GM12875 (cell line): Measurements from ENCODE around the gene LY6G5C.

Experiments used
- H3K4me3 ChIP-seq: one replicate; pipeline ENCODE4 v1.5.1; 2011; ENCODE audit warnings: low read depth, low read length, control low read depth
- TF ChIP-seq, protein P1 (sequence below): IDR thresholded peaks from 2 replicates; pipeline ENCODE4 v1.5.1; 2011; ENCODE audit warnings: low read depth, mild to moderate bottlenecking, control low read depth, inconsistent platforms, low read length, moderate library complexity, borderline replicate concordance; ENCODE audit not compliant: insufficient read depth

The LY6G5C gene

DNA sequence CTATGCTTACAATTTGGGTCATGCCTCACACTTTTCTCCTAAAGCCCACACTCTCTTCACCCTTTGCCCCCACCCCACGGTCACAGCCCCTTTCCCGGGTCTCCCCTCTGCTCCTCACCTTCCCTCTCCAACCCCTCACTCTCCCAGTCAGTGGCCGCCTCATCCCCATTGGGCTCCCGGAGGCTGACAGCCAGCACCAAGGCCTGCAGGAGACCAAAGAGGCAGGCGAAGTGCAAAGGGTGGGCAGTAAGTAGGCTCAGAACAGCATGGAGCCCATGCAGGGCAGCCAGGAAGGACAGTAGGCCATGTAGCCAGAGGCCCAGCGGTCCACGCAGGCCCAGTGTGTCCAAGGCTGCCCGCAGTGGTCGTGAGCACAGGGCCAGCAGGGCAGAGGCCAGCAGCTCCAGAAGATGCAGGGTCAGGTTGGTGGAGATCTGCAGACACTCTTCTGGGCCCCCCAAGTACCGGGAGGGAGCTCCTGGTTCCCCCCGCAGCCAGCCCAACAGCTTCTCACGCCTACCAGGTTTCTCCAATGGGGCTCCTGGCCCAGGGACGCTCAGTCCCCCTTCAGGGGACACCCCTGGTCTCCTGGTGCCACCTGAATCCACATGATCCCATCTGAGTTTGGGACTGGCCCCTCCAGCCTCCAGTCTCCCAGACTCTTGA, 21.8 kb downstream of the LY6G5C start:
- TF ChIP-seq, protein P1, sequence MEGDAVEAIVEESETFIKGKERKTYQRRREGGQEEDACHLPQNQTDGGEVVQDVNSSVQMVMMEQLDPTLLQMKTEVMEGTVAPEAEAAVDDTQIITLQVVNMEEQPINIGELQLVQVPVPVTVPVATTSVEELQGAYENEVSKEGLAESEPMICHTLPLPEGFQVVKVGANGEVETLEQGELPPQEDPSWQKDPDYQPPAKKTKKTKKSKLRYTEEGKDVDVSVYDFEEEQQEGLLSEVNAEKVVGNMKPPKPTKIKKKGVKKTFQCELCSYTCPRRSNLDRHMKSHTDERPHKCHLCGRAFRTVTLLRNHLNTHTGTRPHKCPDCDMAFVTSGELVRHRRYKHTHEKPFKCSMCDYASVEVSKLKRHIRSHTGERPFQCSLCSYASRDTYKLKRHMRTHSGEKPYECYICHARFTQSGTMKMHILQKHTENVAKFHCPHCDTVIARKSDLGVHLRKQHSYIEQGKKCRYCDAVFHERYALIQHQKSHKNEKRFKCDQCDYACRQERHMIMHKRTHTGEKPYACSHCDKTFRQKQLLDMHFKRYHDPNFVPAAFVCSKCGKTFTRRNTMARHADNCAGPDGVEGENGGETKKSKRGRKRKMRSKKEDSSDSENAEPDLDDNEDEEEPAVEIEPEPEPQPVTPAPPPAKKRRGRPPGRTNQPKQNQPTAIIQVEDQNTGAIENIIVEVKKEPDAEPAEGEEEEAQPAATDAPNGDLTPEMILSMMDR = no peak
- H3K4me3 ChIP-seq = peak overlapping the region; percentile 61

DNA sequence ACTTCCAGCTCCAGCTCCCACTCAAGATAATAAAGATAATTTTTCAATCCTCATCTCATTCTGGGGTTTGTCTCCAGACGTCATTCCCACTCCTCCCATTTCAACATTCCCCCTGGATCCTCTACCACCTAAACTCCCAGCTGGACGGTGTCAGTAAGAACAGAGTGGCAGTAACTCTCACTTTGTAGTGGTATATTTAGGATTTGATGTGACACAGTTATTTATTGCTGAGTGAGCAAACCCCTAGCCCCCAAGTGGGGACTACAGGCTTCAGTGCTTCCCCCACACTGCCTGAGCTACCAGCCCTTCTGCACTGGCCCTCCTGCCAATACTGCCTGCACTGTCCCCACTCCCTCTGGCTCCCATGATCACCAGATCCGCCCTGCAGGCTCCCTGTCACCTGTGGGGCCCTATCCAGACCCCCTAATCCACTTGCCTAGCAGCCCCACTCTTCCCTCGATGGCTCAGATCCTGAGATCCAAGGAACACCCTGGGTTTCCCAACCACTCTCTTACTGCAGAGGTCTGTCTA, 22.6 kb downstream of the LY6G5C start:
- TF ChIP-seq, protein P1 = no peak
- H3K4me3 ChIP-seq = no peak overlapping the region

DNA sequence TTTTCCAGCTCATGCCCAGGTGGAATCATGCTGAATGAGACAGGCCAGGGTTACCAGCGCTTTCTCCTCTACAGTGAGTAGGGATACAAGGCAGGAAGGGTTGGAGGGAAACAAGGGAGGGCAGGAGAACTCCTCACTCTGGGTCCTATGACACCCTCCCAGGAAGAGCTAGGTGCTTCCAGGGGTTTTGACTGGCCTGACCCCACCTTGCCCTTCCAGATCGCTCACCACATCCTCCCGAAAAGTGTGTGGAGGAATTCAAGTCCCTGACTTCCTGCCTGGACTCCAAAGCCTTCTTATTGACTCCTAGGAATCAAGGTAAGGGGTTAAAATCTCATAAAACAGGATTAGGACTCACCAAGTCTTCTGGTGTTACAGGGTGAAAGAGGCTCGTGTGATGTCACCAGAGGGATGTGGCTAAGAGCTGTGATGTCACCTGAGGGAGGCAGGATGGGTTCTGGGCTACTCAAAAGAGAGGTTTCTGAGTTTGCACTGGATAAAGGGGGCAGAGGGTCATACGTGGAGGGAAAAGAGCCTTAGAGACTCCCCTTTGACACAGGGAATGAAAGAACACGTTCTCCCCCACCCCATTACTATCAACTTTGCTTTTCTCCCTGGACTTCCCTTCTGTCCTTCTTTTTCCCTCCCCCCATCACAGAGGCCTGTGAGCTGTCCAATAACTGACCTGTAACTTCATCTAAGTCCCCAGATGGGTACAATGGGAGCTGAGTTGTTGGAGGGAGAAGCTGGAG, 23.3 kb downstream of the LY6G5C start:
- H3K4me3 ChIP-seq = no peak overlapping the region
- TF ChIP-seq, protein P1 = no peak

DNA sequence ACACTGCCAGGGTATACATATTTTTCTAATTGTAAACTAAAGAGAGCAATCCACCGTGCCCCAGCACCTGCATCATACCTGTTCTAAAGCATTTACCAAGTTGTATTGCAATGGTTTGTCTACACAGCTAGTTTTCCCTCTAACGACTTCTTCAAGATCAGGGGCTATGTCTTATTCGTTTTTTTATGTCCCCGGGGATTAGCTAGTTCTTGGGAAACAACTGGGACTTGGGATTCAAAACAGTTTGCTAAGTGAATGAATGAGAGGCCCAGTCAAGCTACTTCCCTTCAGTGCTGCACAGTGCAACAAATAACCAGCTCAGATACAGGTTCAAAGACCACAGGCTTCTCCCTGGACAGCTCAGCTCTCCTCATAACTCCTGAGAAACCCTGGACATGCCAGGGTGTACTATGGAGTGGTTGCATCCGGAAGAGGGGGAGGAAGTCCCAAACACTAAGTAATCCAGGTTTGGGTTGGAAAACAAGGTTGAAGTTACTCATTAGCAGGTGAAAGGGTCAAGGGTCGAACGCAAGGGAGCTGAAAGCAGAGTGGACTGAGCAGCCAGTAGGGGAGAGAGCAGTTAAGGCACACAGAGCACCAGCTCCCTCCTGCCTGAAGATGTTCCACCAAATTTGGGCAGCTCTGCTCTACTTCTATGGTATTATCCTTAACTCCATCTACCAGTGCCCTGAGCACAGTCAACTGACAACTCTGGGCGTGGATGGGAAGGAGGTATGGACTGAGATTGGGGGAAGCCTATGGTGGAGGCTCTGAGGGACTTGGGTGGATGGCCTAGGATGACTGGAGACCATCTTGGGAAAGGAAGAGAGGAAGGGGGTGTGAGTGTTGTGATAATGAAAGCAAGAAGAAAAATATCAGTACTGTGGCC, 25.3 kb downstream of the LY6G5C start, which contains the start of gene APOM:
TSS of gene APOM (plus strand) at position 546 of the 889 bp plus-strand sequence. CDS start at position 619, 73 bp downstream.
- TF ChIP-seq, protein P1 = no peak
- no peak within 1 kb of the TSS for H3K4me3 ChIP-seq

DNA sequence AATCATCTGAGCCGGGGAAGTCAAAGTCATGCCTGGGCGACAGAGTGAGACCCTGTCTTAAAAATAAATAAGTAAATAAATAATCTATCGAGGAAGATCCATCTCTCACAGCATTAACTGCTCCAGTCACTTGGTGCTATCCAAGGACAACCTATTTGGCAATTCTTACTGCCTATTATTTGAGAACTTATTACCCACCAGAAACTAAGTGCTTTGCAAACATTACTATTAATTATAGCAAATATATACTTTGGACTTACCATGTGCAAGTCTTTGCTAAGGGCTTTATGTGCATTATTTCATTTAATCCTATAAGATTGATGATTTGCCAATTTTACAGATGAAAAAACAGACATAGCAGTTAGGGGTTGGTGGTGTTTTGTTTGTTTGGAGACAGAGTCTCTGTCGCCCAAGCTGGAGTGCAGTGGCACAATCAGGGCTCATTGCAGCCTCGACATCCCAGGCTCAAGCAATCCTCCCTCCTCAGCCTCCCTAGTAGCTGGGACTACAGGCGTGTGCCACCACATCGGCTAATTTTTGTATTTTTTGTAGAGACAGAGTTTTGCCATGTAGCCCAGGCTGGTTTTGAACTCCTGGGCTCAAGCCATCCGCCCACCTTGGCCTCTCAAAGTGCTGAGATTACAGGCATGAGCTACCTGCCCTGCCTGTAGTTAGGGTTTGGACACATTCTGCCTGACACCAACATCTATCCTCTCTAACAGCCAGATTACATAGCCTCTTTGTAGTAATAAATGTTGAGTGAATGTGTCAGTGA, 26.1 kb downstream of the LY6G5C start:
- no peak overlapping the region for H3K4me3 ChIP-seq
- TF ChIP-seq, protein P1 = no peak
